Activated CD8-positive, alpha-beta T cell treated with anti-CD3 and anti-CD28 coated beads for 36 hours (primary cell): ENCODE results near the gene LRMDA. TPM values are rescaled to one million over a fixed set of nuclear protein-coding genes. Genes with fewer than 3 reads are reported as not detected.
A peak's percentile ranks its signal among the peaks of the same experiment; 100 is the strongest.

Source experiments
- ATAC-seq: fragments of 200-7000 bp; cut with Tn5 transposase; one replicate; pipeline ENCODE4 v1.10.0; 2021; ENCODE audit warnings: mild to moderate bottlenecking, moderate library complexity
- CTCF ChIA-PET: fragments of 350-600 bp; sonication (Branson Sonifier 250); formaldehyde crosslinking; loops from one replicate; lab custom pipeline; 2021; ENCODE audit warnings: antibody characterized with exemption; lab: Charles Lee
- POLR2A ChIA-PET: fragments of 350-600 bp; sonication (Branson Sonifier 250); formaldehyde crosslinking; loops from one replicate; lab custom pipeline; 2021; ENCODE audit warnings: antibody characterized with exemption; lab: Charles Lee
- DNase-seq: peaks from one replicate; pipeline ENCODE4 v3.0.0-alpha.2; 2020
- H3K27ac Mint-ChIP-seq: one replicate; pipeline ENCODE4 v1.8.0; 2021; ENCODE audit warnings: mild to moderate bottlenecking, mixed read lengths
- H3K27me3 Mint-ChIP-seq: one replicate; pipeline ENCODE4 v1.8.0; 2021; ENCODE audit warnings: mixed read lengths
- H3K36me3 Mint-ChIP-seq: one replicate; pipeline ENCODE4 v1.8.0; 2021; ENCODE audit warnings: low read depth, mixed read lengths
- H3K4me1 Mint-ChIP-seq: one replicate; pipeline ENCODE4 v1.8.0; 2021; ENCODE audit warnings: low read depth, mixed read lengths
- H3K4me3 Mint-ChIP-seq: one replicate; pipeline ENCODE4 v1.8.0; 2021; ENCODE audit warnings: mild to moderate bottlenecking, moderate library complexity, mixed read lengths
- H3K9me3 Mint-ChIP-seq: one replicate; pipeline ENCODE4 v1.8.0; 2021; ENCODE audit warnings: mixed read lengths
- CTCF ChIP-seq: fragments of 200-600 bp; IDR thresholded peaks from one replicate; pipeline ENCODE4 v1.8.0; 2022; ENCODE audit warnings: antibody characterized with exemption, mild to moderate bottlenecking
- intact Hi-C: fragments of 100-400 bp; cut with micrococcal nuclease; formaldehyde crosslinking; loops from one replicate; pipeline ENCODE4 v1.10.0; 2022
- total RNA-seq, 2 experiments: library from RNA; stranded (reverse); gene quantifications; one replicate each; pipeline ENCODE4 v1.2.3, GENCODE V29; 2021

Gene LRMDA
- total RNA-seq, 2 experiments from 2014 or later = not detected

- no peaks in the 10 kb centered on the region for H3K9me3 Mint-ChIP-seq
- H3K4me1 Mint-ChIP-seq = peaks cover 27% of the 10 kb centered on the region
- TF ChIP-seq CTCF = no peak
- H3K36me3 Mint-ChIP-seq = no peaks in the 10 kb centered on the region
- POLR2A ChIA-PET = interaction anchor here (0.9 to 1.2 kb wide), 2 partner anchors 12 to 15 kb away, joined by 3 read pairs; no protein-coding TSS in a partner anchor
- H3K27ac Mint-ChIP-seq = no peak overlapping the region
- H3K4me3 Mint-ChIP-seq = peak overlapping the region; percentile 76
- CTCF ChIA-PET = interaction anchor here (1.5 kb wide), 1 partner anchor 9 kb away, joined by 3 read pairs; no protein-coding TSS in a partner anchor
- intact Hi-C loops = no loop called here
- ATAC-seq (no peak), DNase-seq (no peak)
- peaks cover 64% of the 10 kb centered on the region for H3K27me3 Mint-ChIP-seq
These were observed 28.8 kb upstream of the LRMDA start for GRCh38 chr10:75402486-75403143.

- intact Hi-C loops = no loop called here
- Mint-ChIP-seq H3K27ac (no peak overlapping the region), H3K4me1 (peaks cover 31% of the 10 kb centered on the region), H3K36me3 (no peaks in the 10 kb centered on the region), H3K4me3 (peak overlapping the region; percentile 76), H3K27me3 (peaks cover 64% of the 10 kb centered on the region), H3K9me3 (no peaks in the 10 kb centered on the region)
- DNase-seq (no peak), ATAC-seq (no peak)
- POLR2A ChIA-PET = no interaction called here
- CTCF ChIA-PET = interaction anchor here (1.1 kb wide), 1 partner anchor 8 kb away, joined by 3 read pairs; no protein-coding TSS in a partner anchor
- no peak for TF ChIP-seq CTCF
These were observed 28.1 kb upstream of the LRMDA start for GRCh38 chr10:75403144-75403938.

- intact Hi-C loops = no loop called here
- no peak overlapping the region for H3K27ac Mint-ChIP-seq
- H3K9me3 Mint-ChIP-seq = no peaks in the 10 kb centered on the region
- no peak for TF ChIP-seq CTCF
- ChIA-PET POLR2A (no interaction called here), CTCF (interaction anchor here (1.1 kb wide), 1 partner anchor 9 kb away, joined by 3 read pairs; no protein-coding TSS in a partner anchor)
- peaks cover 65% of the 10 kb centered on the region for H3K27me3 Mint-ChIP-seq
- H3K36me3 Mint-ChIP-seq = no peaks in the 10 kb centered on the region
- no peak for ATAC-seq
- peaks cover 32% of the 10 kb centered on the region for H3K4me1 Mint-ChIP-seq
- no peak for DNase-seq
- H3K4me3 Mint-ChIP-seq = no peak overlapping the region
These were observed 27.2 kb upstream of the LRMDA start for GRCh38 chr10:75403939-75404814.

- Mint-ChIP-seq H3K27ac (no peak overlapping the region), H3K9me3 (no peaks in the 10 kb centered on the region), H3K36me3 (no peaks in the 10 kb centered on the region), H3K4me1 (peaks cover 35% of the 10 kb centered on the region), H3K27me3 (peaks cover 68% of the 10 kb centered on the region), H3K4me3 (no peak overlapping the region)
- no peak for TF ChIP-seq CTCF
- intact Hi-C loops = no loop called here
- ChIA-PET POLR2A (no interaction called here), CTCF (no interaction called here)
- DNase-seq = no peak
- ATAC-seq = no peak
These were observed 26.4 kb upstream of the LRMDA start for GRCh38 chr10:75404815-75405597.
